Gastrocnemius medialis (tissue), 4 donors: ENCODE measurements around the gene OSBPL2. TPM values are rescaled to one million over a fixed set of nuclear protein-coding genes. Genes with fewer than 3 reads are reported as not detected.

ENCODE experiments used
- ATAC-seq, 2 donors: fragments of 150-250 bp; one replicate each; pipeline ENCODE4 v1.9.1; 2016
- DNase-seq, 2 donors: peaks; one replicate each; pipeline ENCODE4 v3.0.0-alpha.2; 2019
- H3K27ac ChIP-seq, 4 donors: fragments of 200-600 bp; sonication (generic); 1 replicate in 1 of 4; 2 replicates in 3 of 4; pipeline ENCODE4 v1.5.1; 2016 to 2018; ENCODE audit warnings: mild to moderate bottlenecking in 2 of 4, moderate library complexity in 1 of 4
- H3K27me3 ChIP-seq, 3 donors: fragments of 200-600 bp; sonication (generic) in 2 of 3; 1 replicate in 1 of 3; 2 replicates in 2 of 3; pipeline versions ENCODE4 v1.5.1 to v1.6.0; 2016 to 2019; ENCODE audit warnings: mild to moderate bottlenecking in 1 of 3, moderate library complexity in 1 of 3
- H3K36me3 ChIP-seq, 2 donors: fragments of 200-600 bp; sonication (generic) in 1 of 2; one replicate each; pipeline ENCODE4 v1.5.1; 2017 to 2018
- H3K4me1 ChIP-seq, 2 donors: fragments of 200-600 bp; sonication (generic) in 1 of 2; one replicate each; pipeline ENCODE4 v1.5.1; 2016 to 2017; ENCODE audit warnings: mild to moderate bottlenecking in 2 of 2
- H3K4me3 ChIP-seq, 4 donors: fragments of 200-600 bp; sonication (generic) in 3 of 4; 1 replicate in 1 of 4; 2 replicates in 3 of 4; pipeline ENCODE4 v1.5.1; 2016 to 2019; ENCODE audit warnings: mild to moderate bottlenecking in 2 of 4
- H3K9me3 ChIP-seq, 3 donors: fragments of 200-600 bp; sonication (generic) in 2 of 3; 1 replicate in 1 of 3; 2 replicates in 2 of 3; pipeline ENCODE4 v1.5.1; 2016 to 2019
- POLR2A ChIP-seq, 2 donors: fragments of 450-650 bp; IDR thresholded peaks; one replicate each; pipeline ENCODE4 v1.6.1; 2017; ENCODE audit warnings: antibody characterized with exemption in 2 of 2, mild to moderate bottlenecking in 2 of 2, moderate library complexity in 2 of 2
- in situ Hi-C, 4 donors: fragments of 200-750 bp; cut with MboI; loops; one replicate each; pipeline versions ENCODE4 v1.15.0 to v1.8.0; 2017; ENCODE audit warnings: low sequenced_read_pairs in 4 of 4
- intact Hi-C: fragments of 100-400 bp; cut with DNase I; formaldehyde crosslinking; loops from one replicate; pipeline ENCODE4 v1.15.1; 2023; ENCODE audit warnings: low total_unique reads
- total RNA-seq, 4 donors: library from RNA; depleted of rRNA; stranded (reverse); fragments of >200 nt; gene quantifications; one replicate each; pipeline versions ENCODE4 v1.1.0 to v1.2.3, GENCODE V29; 2016
- TF ChIP-seq, protein P1 (sequence below), 5 experiments: fragments of 450-650 bp in 3 of 5; fragments of 200-600 bp in 2 of 5; sonication (generic) in 2 of 5; IDR thresholded peaks in 4 of 5; conservative IDR thresholded peaks in 1 of 5; 1 replicate in 4 of 5; 2 replicates in 1 of 5; pipeline ENCODE4 v1.5.1; 2016 to 2019; ENCODE audit warnings: antibody characterized with exemption in 5 of 5, mild to moderate bottlenecking in 3 of 5, moderate library complexity in 3 of 5

Gene OSBPL2
- total RNA-seq, 4 donors from 2014 or later, result 15.8 to 26.4 (median 19.6) TPM

DNA sequence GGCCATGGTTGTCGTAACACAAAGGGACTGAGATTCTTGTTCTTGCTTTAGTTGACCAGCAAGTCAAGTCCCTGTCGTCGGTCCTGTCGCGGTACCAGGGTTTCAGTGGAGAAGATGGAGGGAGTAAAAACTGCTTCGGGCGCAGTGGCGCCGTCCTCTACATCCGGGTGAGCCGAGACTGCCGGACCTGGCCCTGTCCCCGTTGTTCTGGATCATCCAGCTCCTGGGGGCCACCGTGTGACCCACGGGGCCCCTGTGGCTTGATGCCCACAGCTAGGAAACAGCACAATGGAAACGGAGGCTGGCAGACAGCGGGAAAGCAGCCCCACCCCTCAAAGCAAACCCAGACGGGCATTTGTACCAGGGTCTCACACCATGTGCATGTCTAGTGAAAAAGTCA is 40.5 kb upstream of the OSBPL2 start:
- intact Hi-C loops (no loop called here), in situ Hi-C loops (loop anchor here in 1 of 4 donors (25.0 kb wide), 1 partner anchor 190 kb away; the partner anchor contains the start of gene RPS21)
- Histone ChIP-seq H3K27ac (no peak overlapping the region), H3K36me3 (peaks cover 3 to 77% of the 10 kb centered on the region in 2 donors), H3K9me3 (no peaks in the 10 kb centered on the region), H3K4me3 (no peak overlapping the region), H3K4me1 (no peaks in the 10 kb centered on the region), H3K27me3 (no peaks in the 10 kb centered on the region)
- ATAC-seq (no peak), DNase-seq (no peak)
- TF ChIP-seq, protein P1, sequence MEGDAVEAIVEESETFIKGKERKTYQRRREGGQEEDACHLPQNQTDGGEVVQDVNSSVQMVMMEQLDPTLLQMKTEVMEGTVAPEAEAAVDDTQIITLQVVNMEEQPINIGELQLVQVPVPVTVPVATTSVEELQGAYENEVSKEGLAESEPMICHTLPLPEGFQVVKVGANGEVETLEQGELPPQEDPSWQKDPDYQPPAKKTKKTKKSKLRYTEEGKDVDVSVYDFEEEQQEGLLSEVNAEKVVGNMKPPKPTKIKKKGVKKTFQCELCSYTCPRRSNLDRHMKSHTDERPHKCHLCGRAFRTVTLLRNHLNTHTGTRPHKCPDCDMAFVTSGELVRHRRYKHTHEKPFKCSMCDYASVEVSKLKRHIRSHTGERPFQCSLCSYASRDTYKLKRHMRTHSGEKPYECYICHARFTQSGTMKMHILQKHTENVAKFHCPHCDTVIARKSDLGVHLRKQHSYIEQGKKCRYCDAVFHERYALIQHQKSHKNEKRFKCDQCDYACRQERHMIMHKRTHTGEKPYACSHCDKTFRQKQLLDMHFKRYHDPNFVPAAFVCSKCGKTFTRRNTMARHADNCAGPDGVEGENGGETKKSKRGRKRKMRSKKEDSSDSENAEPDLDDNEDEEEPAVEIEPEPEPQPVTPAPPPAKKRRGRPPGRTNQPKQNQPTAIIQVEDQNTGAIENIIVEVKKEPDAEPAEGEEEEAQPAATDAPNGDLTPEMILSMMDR (IDR thresholded peaks at IDR 0.05 in 4 of 5, conservative IDR thresholded peaks at IDR 0.05 in 1 of 5), result no peak
- no peak for TF ChIP-seq POLR2A (IDR thresholded peaks at IDR 0.05)

DNA sequence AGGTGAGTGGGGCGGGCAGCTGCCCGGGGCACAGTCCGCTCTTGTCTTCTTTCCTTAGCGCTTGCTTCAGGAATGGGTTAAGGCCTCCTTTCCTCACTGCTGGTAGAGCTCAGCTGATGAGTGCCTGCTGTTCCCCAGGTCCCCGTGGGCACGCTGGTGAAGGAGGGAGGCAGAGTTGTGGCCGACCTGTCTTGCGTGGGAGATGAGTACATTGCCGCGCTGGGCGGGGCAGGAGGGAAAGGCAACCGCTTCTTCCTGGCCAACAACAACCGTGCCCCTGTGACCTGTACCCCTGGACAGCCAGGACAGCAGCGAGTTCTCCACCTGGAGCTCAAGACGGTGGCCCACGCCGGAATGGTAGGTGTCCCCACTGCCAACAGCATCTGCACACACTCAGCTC is 39.8 kb upstream of the OSBPL2 start:
- DNase-seq, result no peak
- intact Hi-C loops, result no loop called here
- H3K27me3 ChIP-seq, result no peaks in the 10 kb centered on the region
- no peaks in the 10 kb centered on the region for H3K9me3 ChIP-seq
- H3K36me3 ChIP-seq, result peaks cover 3 to 81% of the 10 kb centered on the region in 2 donors
- H3K4me3 ChIP-seq, result no peak overlapping the region
- ATAC-seq, result no peak
- H3K4me1 ChIP-seq, result no peaks in the 10 kb centered on the region
- in situ Hi-C loops, result loop anchor here in 1 of 4 donors (25.0 kb wide), 1 partner anchor 189 kb away; the partner anchor contains the start of gene RPS21
- TF ChIP-seq POLR2A (IDR thresholded peaks at IDR 0.05), result no peak
- TF ChIP-seq, protein P1 (IDR thresholded peaks at IDR 0.05 in 4 of 5, conservative IDR thresholded peaks at IDR 0.05 in 1 of 5), result no peak
- no peak overlapping the region for H3K27ac ChIP-seq

GRCh38 chr20:62198931-62199330 is 39.4 kb upstream of the OSBPL2 start:
- no peaks in the 10 kb centered on the region for H3K4me1 ChIP-seq
- no peak overlapping the region for H3K27ac ChIP-seq
- ATAC-seq (no peak), DNase-seq (no peak)
- H3K4me3 ChIP-seq, result no peak overlapping the region
- no peaks in the 10 kb centered on the region for H3K27me3 ChIP-seq
- TF ChIP-seq, protein P1 (IDR thresholded peaks at IDR 0.05 in 4 of 5, conservative IDR thresholded peaks at IDR 0.05 in 1 of 5), result no peak
- TF ChIP-seq POLR2A (IDR thresholded peaks at IDR 0.05), result no peak
- intact Hi-C loops (no loop called here), in situ Hi-C loops (loop anchor here in 1 of 4 donors (25.0 kb wide), 1 partner anchor 188 kb away; the partner anchor contains the start of gene RPS21)
- H3K36me3 ChIP-seq, result peaks cover 3 to 84% of the 10 kb centered on the region in 2 donors
- H3K9me3 ChIP-seq, result no peaks in the 10 kb centered on the region

GRCh38 chr20:62200491-62201172 is 37.7 kb upstream of the OSBPL2 start:
- in situ Hi-C loops (no loop called here), intact Hi-C loops (no loop called here)
- H3K4me1 ChIP-seq, result no peaks in the 10 kb centered on the region
- peaks cover 0 to 68% of the 10 kb centered on the region in 2 donors for H3K36me3 ChIP-seq
- no peak for DNase-seq
- H3K4me3 ChIP-seq, result no peak overlapping the region
- no peaks in the 10 kb centered on the region for H3K27me3 ChIP-seq
- no peak for ATAC-seq
- H3K27ac ChIP-seq, result no peak overlapping the region
- TF ChIP-seq, protein P1 (IDR thresholded peaks at IDR 0.05 in 4 of 5, conservative IDR thresholded peaks at IDR 0.05 in 1 of 5), result no peak
- no peak for TF ChIP-seq POLR2A (IDR thresholded peaks at IDR 0.05)
- H3K9me3 ChIP-seq, result no peaks in the 10 kb centered on the region
